Activated CD8-positive, alpha-beta memory T cell treated with anti-CD3 and anti-CD28 coated beads, Interleukin-2, amount 50 U/mL, for 24 hours (primary cell): Measurements from ENCODE around the gene MTCL3.

Source experiments
- DNase-seq: peaks from one replicate; pipeline ENCODE4 v3.0.0-alpha.2; 2020; ENCODE audit errors: extremely low read depth

The MTCL3 gene

GRCh38 chr6:127468936-127469335 is 50.2 kb downstream of the MTCL3 start:
- no peak for DNase-seq

- DNase-seq, result no peak
Measured at GRCh38 chr6:127466416-127466815, 52.7 kb downstream of the MTCL3 start.

- DNase-seq, result peak; percentile 13
Measured at GRCh38 chr6:127464881-127465459, 54.2 kb downstream of the MTCL3 start.

- no peak for DNase-seq
Measured at GRCh38 chr6:127464161-127464880, 54.8 kb downstream of the MTCL3 start.

- DNase-seq, result no peak
Measured at GRCh38 chr6:127463056-127463455, 56.1 kb downstream of the MTCL3 start.

GRCh38 chr6:127462376-127462775 is 56.8 kb downstream of the MTCL3 start:
- DNase-seq, result no peak

- DNase-seq, result no peak
Measured at GRCh38 chr6:127460465-127460864, 58.7 kb downstream of the MTCL3 start.

GRCh38 chr6:127459231-127459641 is 59.9 kb downstream of the MTCL3 start, which contains the start of gene KIAA0408:
TSS of gene KIAA0408 (minus strand) at chr6:127459389. CDS start at chr6:127453981, 5,408 bp downstream.
- no peak for DNase-seq

- no peak for DNase-seq
Measured at GRCh38 chr6:127458817-127459216, 60.3 kb downstream of the MTCL3 start.

- no peak for DNase-seq
Measured at GRCh38 chr6:127458222-127458621, 60.9 kb downstream of the MTCL3 start.

- DNase-seq, result no peak
Measured at GRCh38 chr6:127457456-127458064, 61.6 kb downstream of the MTCL3 start.

- no peak for DNase-seq
Measured at GRCh38 chr6:127456465-127456864, 62.7 kb downstream of the MTCL3 start.

GRCh38 chr6:127453845-127454619 is 65.1 kb downstream of the MTCL3 start:
- DNase-seq, result no peak

- no peak for DNase-seq
Measured at GRCh38 chr6:127452803-127453202, 66.3 kb downstream of the MTCL3 start.

- DNase-seq, result no peak
Measured at GRCh38 chr6:127451388-127451787, 67.7 kb downstream of the MTCL3 start.

- DNase-seq, result no peak
Measured at GRCh38 chr6:127447780-127448179, 71.4 kb downstream of the MTCL3 start.

- no peak for DNase-seq
Measured at GRCh38 chr6:127446356-127446755, 72.8 kb downstream of the MTCL3 start.

GRCh38 chr6:127441881-127442280 is 77.3 kb downstream of the MTCL3 start:
- no peak for DNase-seq

GRCh38 chr6:127439718-127440117 is 79.4 kb downstream of the MTCL3 start:
- no peak for DNase-seq

- DNase-seq, result no peak
Measured at GRCh38 chr6:127436578-127437110, 82.5 kb downstream of the MTCL3 start.

- DNase-seq, result no peak
Measured at GRCh38 chr6:127435626-127436220, 83.4 kb downstream of the MTCL3 start.

GRCh38 chr6:127434651-127435050 is 84.5 kb downstream of the MTCL3 start:
- DNase-seq, result no peak
